ENCODE results near the gene NAPA. TPM values are rescaled to one million over a fixed set of nuclear protein-coding genes. Genes with fewer than 3 reads are reported as not detected.
A peak's percentile ranks its signal among the peaks of the same experiment; 100 is the strongest.

NAPA gene
- total RNA-seq: 28.2 TPM

DNA sequence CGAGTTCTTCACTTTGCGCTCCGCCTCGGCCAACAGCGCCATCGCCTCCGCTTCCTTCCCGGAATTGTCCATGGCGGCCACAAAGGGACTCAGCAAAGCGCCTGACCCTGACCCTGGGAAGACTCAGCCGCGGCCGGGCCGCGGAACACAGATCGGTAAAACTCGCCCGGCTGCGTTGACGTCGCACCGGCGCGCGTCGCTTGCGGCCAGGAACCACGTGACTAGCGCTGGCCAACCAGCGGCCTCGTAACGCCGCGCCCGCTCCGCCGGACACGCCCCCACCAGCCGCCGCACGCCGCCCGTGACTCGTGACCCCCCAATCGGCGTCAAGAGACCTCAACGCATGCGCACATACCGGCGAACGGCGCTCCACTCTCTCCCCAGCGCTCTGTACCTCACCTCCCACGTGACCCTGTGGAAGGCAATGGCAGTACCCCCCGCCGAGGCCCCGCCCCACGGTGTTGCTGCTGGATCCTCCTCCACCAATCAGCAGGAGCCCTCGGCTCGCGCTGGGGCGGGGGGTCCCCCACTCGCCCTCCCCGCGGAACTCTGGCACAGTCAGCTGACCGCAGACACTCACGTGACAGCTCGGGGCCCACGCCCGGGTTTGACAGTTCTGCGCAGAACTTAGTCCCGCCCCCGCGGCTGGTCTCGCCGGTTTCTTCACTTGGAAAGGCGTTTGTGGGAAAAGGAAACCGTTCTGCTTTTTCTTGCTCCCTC is at the start of gene NAPA:
NAPA (minus strand) TSS at position 195 of the 720 bp plus-strand sequence; CDS start at position 72, 123 bp downstream.
- Histone ChIP-seq H3K4me3 (ENCODE audit: low read length in 3 of 3) (peak within 1 kb of the TSS; percentile 81 to 100 (median 99)), H3K27me3 (ENCODE audit: control insufficient read depth in 3 of 3, insufficient read depth in 3 of 3, low read length in 3 of 3) (no peaks in the 10 kb centered on the region), H3K9ac (ENCODE audit: low read depth in 1 of 3, low read length in 3 of 3) (peak within 1 kb of the TSS; percentile 96 to 100 (median 100)), H3K4me1 (ENCODE audit: control insufficient read depth in 3 of 3, insufficient read depth in 3 of 3, low read length in 3 of 3) (peaks cover 37 to 52% (median 45%) of the 10 kb centered on the region in 3 donors), H3K9me3 (ENCODE audit: control insufficient read depth in 3 of 3, low read length in 3 of 3) (no peaks in the 10 kb centered on the region), H3K27ac (ENCODE audit: low read depth, low read length) (peak within 1 kb of the TSS; percentile 100), H3K36me3 (ENCODE audit: control insufficient read depth in 3 of 3, insufficient read depth in 3 of 3, low read length in 3 of 3) (peaks cover 0 to 4% (median 0%) of the 10 kb centered on the region in 3 donors)

DNA sequence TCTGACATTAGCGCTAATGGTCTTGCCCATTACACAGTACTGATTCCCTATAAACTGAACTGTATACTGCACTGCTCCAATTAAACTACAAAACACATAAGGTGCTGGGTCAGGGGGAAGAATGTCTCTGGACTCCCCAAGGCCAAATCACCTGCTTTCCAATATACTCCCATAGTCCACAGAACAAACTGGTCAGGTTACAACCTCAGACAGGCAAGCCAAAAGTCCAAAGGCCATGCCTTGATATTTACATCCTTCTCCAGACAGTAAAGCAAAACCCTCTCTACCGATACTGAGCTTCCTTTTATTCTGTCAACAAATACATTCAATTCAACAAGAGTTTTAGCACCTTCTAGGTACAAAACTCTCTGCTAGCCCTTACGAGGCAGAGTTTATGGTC is 49.2 kb upstream of the NAPA start:
- Histone ChIP-seq H3K36me3 (ENCODE audit: control insufficient read depth in 3 of 3, insufficient read depth in 3 of 3, low read length in 3 of 3) (no peaks in the 10 kb centered on the region), H3K4me3 (ENCODE audit: low read length in 3 of 3) (no peak overlapping the region), H3K4me1 (ENCODE audit: control insufficient read depth in 3 of 3, insufficient read depth in 3 of 3, low read length in 3 of 3) (no peaks in the 10 kb centered on the region), H3K27me3 (ENCODE audit: control insufficient read depth in 3 of 3, insufficient read depth in 3 of 3, low read length in 3 of 3) (no peaks in the 10 kb centered on the region), H3K27ac (ENCODE audit: low read depth, low read length) (no peak overlapping the region), H3K9me3 (ENCODE audit: control insufficient read depth in 3 of 3, low read length in 3 of 3) (no peaks in the 10 kb centered on the region), H3K9ac (ENCODE audit: low read depth in 1 of 3, low read length in 3 of 3) (no peak overlapping the region)

DNA sequence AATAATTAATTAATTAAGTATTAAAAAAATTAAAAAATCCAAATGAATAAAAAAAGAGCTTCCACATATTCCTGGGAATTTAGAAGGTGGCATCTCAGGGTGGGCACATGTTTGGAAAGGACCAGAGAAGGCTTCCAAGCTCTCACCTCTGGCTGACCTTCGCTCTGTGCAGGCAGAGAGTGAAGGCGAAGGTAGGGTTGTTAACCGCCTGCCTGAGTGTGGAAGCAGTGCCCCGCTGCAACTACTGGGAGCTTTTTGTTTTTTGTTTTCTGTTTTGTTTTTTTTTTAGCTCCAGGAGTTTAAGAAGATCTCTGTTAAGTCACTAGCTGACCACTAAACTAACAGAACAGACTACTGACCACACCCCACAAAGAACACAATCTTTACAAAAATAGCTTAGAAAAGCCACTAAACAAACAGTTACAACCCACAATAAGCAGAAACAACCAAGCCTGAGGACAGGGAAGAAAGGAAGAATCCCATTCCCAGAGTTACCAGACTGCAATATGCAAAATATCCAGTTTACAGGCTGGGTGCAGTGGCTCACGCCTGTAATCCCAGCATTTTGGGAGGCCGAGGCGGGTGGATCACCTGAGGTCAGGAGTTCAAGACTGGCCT is 46.7 kb upstream of the NAPA start:
- Histone ChIP-seq H3K27me3 (ENCODE audit: control insufficient read depth in 3 of 3, insufficient read depth in 3 of 3, low read length in 3 of 3) (no peaks in the 10 kb centered on the region), H3K9me3 (ENCODE audit: control insufficient read depth in 3 of 3, low read length in 3 of 3) (no peaks in the 10 kb centered on the region), H3K9ac (ENCODE audit: low read depth in 1 of 3, low read length in 3 of 3) (no peak overlapping the region), H3K27ac (ENCODE audit: low read depth, low read length) (no peak overlapping the region), H3K4me1 (ENCODE audit: control insufficient read depth in 3 of 3, insufficient read depth in 3 of 3, low read length in 3 of 3) (no peaks in the 10 kb centered on the region), H3K36me3 (ENCODE audit: control insufficient read depth in 3 of 3, insufficient read depth in 3 of 3, low read length in 3 of 3) (no peaks in the 10 kb centered on the region), H3K4me3 (ENCODE audit: low read length in 3 of 3) (no peak overlapping the region)

DNA sequence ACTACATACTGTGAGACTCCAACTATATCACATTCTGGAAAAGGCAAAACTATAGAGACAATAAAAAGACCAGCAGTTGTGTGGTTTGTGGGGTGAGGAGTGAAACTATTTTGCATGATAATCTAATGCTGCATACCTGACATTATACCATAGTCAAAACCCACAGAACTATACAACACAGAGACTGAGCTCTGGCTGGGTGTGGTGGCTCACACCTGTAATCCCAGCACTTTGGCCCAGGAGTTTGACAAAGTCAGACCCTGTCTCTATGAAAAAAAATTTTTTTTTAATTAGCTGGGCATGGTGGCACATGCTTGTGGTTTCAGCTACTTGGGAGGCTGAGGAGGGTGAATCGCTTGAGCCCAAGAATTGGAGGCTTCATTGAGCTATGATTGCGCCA is 46.1 kb upstream of the NAPA start:
- Histone ChIP-seq H3K9ac (ENCODE audit: low read depth in 1 of 3, low read length in 3 of 3) (no peak overlapping the region), H3K9me3 (ENCODE audit: control insufficient read depth in 3 of 3, low read length in 3 of 3) (no peaks in the 10 kb centered on the region), H3K36me3 (ENCODE audit: control insufficient read depth in 3 of 3, insufficient read depth in 3 of 3, low read length in 3 of 3) (no peaks in the 10 kb centered on the region), H3K4me3 (ENCODE audit: low read length in 3 of 3) (no peak overlapping the region), H3K4me1 (ENCODE audit: control insufficient read depth in 3 of 3, insufficient read depth in 3 of 3, low read length in 3 of 3) (no peaks in the 10 kb centered on the region), H3K27me3 (ENCODE audit: control insufficient read depth in 3 of 3, insufficient read depth in 3 of 3, low read length in 3 of 3) (no peaks in the 10 kb centered on the region), H3K27ac (ENCODE audit: low read depth, low read length) (no peak overlapping the region)

DNA sequence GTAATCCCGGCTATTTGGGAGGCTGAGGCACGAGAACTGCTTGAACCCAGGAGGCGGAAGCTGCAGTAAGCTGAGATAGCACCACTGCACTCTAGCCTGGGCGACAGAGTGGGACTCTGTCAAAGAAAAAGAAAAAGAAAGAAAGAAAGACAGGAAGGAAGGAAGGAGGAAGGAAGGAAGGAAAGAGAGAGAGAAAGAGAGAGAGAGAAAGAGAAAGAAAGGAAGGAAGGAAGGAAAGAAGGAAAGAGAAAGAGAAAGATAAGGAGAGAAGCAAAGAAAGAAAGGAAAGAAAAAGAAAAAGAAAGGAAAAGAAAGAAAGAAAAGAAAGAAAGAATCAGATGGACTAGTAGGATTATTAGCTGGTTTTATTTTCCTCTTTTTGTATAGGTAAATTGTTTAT is 35.3 kb upstream of the NAPA start:
- H3K27me3 ChIP-seq (ENCODE audit: control insufficient read depth in 3 of 3, insufficient read depth in 3 of 3, low read length in 3 of 3): peaks cover 11 to 19% (median 14%) of the 10 kb centered on the region in 3 donors
- H3K36me3 ChIP-seq (ENCODE audit: control insufficient read depth in 3 of 3, insufficient read depth in 3 of 3, low read length in 3 of 3): no peaks in the 10 kb centered on the region
- peaks cover 0 to 4% (median 0%) of the 10 kb centered on the region in 3 donors for H3K4me1 ChIP-seq (ENCODE audit: control insufficient read depth in 3 of 3, insufficient read depth in 3 of 3, low read length in 3 of 3)
- H3K27ac ChIP-seq (ENCODE audit: low read depth, low read length): no peak overlapping the region
- no peaks in the 10 kb centered on the region for H3K9me3 ChIP-seq (ENCODE audit: control insufficient read depth in 3 of 3, low read length in 3 of 3)
- H3K4me3 ChIP-seq (ENCODE audit: low read length in 3 of 3): no peak overlapping the region
- no peak overlapping the region for H3K9ac ChIP-seq (ENCODE audit: low read depth in 1 of 3, low read length in 3 of 3)

DNA sequence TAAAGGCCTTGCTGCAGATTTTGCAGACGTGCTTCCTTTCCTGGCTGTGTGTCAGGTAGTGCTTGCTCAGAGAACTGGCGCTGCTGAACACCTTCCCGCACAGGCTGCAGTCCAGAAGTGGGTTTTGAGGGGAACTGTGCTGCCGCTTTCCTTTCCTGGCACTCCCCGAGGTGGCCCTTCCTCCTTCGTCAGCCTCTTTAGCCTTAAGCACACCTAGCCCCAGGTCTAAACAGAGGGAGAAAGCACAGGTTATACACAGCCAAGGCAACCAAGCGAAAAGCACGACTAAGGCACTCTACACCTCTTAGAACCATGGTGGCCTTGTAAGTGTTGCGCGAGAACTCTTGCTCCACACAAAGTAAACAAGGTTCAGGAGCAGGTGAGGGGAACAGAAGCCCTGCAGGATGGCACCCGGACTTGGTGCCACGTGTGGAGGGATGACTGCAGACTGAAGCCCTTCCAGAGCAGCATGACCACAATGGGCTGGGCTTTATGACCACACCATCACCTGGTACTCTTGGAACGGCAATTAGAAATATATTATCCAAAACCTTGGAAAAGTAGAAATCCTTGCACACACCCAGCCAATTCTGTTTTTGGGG is 34.5 kb upstream of the NAPA start:
- H3K9me3 ChIP-seq (ENCODE audit: control insufficient read depth in 3 of 3, low read length in 3 of 3): no peaks in the 10 kb centered on the region
- H3K4me1 ChIP-seq (ENCODE audit: control insufficient read depth in 3 of 3, insufficient read depth in 3 of 3, low read length in 3 of 3): peaks cover 0 to 4% (median 0%) of the 10 kb centered on the region in 3 donors
- H3K36me3 ChIP-seq (ENCODE audit: control insufficient read depth in 3 of 3, insufficient read depth in 3 of 3, low read length in 3 of 3): no peaks in the 10 kb centered on the region
- no peak overlapping the region for H3K27ac ChIP-seq (ENCODE audit: low read depth, low read length)
- H3K27me3 ChIP-seq (ENCODE audit: control insufficient read depth in 3 of 3, insufficient read depth in 3 of 3, low read length in 3 of 3): peaks cover 19 to 26% (median 21%) of the 10 kb centered on the region in 3 donors
- H3K4me3 ChIP-seq (ENCODE audit: low read length in 3 of 3): no peak overlapping the region
- H3K9ac ChIP-seq (ENCODE audit: low read depth in 1 of 3, low read length in 3 of 3): no peak overlapping the region

DNA sequence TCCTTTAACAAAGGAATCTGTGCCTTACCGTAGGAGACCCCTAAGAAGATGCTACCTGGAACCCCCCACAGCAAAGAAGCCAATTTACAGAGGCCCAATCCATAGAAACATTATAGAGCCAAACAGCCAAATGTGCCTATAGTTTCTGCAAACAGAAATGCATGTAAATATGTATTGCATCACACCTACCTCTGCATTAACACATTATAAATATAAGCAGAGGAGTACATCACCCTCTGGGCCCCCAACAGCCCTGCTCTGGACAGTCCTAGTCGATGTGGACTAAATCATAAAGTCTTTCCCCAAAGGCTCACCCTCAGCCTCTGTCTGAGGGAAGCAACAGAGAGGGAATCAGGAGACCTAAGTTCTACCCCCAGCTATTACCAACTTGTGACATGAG is 32.3 kb upstream of the NAPA start:
- H3K27ac ChIP-seq (ENCODE audit: low read depth, low read length): no peak overlapping the region
- peaks cover 0 to 4% (median 0%) of the 10 kb centered on the region in 3 donors for H3K4me1 ChIP-seq (ENCODE audit: control insufficient read depth in 3 of 3, insufficient read depth in 3 of 3, low read length in 3 of 3)
- peaks cover 23 to 31% (median 26%) of the 10 kb centered on the region in 3 donors for H3K27me3 ChIP-seq (ENCODE audit: control insufficient read depth in 3 of 3, insufficient read depth in 3 of 3, low read length in 3 of 3)
- no peaks in the 10 kb centered on the region for H3K9me3 ChIP-seq (ENCODE audit: control insufficient read depth in 3 of 3, low read length in 3 of 3)
- H3K36me3 ChIP-seq (ENCODE audit: control insufficient read depth in 3 of 3, insufficient read depth in 3 of 3, low read length in 3 of 3): no peaks in the 10 kb centered on the region
- H3K4me3 ChIP-seq (ENCODE audit: low read length in 3 of 3): no peak overlapping the region
- H3K9ac ChIP-seq (ENCODE audit: low read depth in 1 of 3, low read length in 3 of 3): no peak overlapping the region

DNA sequence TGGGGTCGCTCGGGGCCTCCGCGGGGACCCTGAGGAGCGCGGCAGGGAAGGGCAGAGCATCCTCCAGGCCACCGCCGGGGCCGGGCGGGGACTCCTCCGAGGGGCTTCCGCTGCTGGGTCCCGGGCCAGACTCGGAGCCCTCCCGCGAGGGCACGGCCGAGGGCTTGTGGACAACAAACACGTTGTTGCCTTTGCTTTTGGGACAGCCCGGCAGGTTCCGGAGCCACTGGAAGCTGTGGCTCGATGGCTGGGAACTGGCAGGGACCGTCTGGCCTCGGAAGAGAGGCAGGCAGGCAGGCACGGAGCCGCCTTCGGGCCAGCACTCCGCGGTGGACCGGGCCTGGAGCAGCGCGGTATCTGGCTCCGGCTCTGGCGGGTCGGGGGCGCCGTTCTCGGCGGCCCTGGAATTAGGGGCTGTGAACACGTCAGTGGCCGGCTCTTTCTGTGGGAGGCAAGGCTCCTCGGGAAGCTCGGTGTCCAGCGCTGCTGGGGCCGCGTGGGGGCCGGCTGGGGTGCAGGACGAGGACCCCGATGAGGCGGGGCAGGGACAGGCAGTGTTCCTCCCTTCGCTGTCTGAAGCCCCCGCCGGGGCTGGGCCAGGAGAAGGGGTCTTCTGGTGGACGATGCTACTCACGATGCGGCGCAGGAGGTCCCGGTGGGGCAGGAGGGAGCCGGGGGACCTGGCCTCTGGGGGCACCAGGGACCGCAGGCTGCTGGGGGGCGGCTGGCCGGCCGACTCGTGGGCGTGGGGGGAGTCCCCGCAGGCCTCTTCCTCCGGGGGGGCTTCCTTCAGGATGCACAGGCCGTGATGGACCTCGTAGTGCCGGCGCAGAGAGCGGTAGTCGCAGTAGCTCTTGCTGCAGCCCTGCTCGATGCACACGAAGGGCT is 30.4 kb upstream of the NAPA start:
- Histone ChIP-seq H3K4me1 (ENCODE audit: control insufficient read depth in 3 of 3, insufficient read depth in 3 of 3, low read length in 3 of 3) (peaks cover 0 to 4% (median 0%) of the 10 kb centered on the region in 3 donors), H3K36me3 (ENCODE audit: control insufficient read depth in 3 of 3, insufficient read depth in 3 of 3, low read length in 3 of 3) (no peaks in the 10 kb centered on the region), H3K27me3 (ENCODE audit: control insufficient read depth in 3 of 3, insufficient read depth in 3 of 3, low read length in 3 of 3) (peaks cover 23 to 31% (median 26%) of the 10 kb centered on the region in 3 donors), H3K9me3 (ENCODE audit: control insufficient read depth in 3 of 3, low read length in 3 of 3) (no peaks in the 10 kb centered on the region), H3K4me3 (ENCODE audit: low read length in 3 of 3) (peak overlapping the region in 1 of 3 donors; percentile 45), H3K27ac (ENCODE audit: low read depth, low read length) (no peak overlapping the region), H3K9ac (ENCODE audit: low read depth in 1 of 3, low read length in 3 of 3) (peak overlapping the region in 1 of 3 donors; percentile 25)

DNA sequence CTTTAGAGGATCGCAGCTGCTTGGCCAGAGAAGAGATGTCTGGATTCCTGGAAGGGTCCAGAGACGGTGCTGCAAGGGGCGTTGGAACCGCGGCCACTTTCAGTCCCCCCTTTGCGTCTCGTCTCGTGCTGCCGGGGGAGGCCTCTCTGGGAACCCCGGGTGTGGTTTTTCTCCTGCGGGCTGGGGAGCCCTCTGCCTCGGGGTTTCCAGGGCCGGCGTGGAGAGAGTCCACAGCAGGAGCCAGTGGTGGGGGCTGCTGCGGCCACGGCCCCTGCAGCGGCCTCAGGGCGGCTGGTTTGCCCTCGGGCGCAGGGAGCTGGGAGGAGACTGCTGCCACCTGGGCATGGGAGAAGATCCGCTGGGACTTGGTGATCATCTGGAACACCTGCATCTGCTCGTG is 29.6 kb upstream of the NAPA start:
- peaks cover 23 to 35% (median 31%) of the 10 kb centered on the region in 3 donors for H3K27me3 ChIP-seq (ENCODE audit: control insufficient read depth in 3 of 3, insufficient read depth in 3 of 3, low read length in 3 of 3)
- no peak overlapping the region for H3K9ac ChIP-seq (ENCODE audit: low read depth in 1 of 3, low read length in 3 of 3)
- no peak overlapping the region for H3K4me3 ChIP-seq (ENCODE audit: low read length in 3 of 3)
- peaks cover 0 to 4% (median 0%) of the 10 kb centered on the region in 3 donors for H3K4me1 ChIP-seq (ENCODE audit: control insufficient read depth in 3 of 3, insufficient read depth in 3 of 3, low read length in 3 of 3)
- H3K9me3 ChIP-seq (ENCODE audit: control insufficient read depth in 3 of 3, low read length in 3 of 3): no peaks in the 10 kb centered on the region
- H3K27ac ChIP-seq (ENCODE audit: low read depth, low read length): no peak overlapping the region
- no peaks in the 10 kb centered on the region for H3K36me3 ChIP-seq (ENCODE audit: control insufficient read depth in 3 of 3, insufficient read depth in 3 of 3, low read length in 3 of 3)

Data from skeletal muscle tissue (tissue), 4 donors.